Hematopoietic multipotent progenitor cell treated with erythropoietin and hydrocortisone succinate and interleukin-3 and kit ligand, for 4 days (in vitro differentiated cells): ENCODE results near the gene UGT2B17.
"Not testable (repeated sequence)": the region's sequence is repeated elsewhere in the genome, so short reads cannot be mapped to it uniquely, and the experiment has no call there.

Experiments
- DNase-seq: peaks from one replicate; pipeline ENCODE4 v3.0.0-alpha.2; 2015

The UGT2B17 gene

DNA sequence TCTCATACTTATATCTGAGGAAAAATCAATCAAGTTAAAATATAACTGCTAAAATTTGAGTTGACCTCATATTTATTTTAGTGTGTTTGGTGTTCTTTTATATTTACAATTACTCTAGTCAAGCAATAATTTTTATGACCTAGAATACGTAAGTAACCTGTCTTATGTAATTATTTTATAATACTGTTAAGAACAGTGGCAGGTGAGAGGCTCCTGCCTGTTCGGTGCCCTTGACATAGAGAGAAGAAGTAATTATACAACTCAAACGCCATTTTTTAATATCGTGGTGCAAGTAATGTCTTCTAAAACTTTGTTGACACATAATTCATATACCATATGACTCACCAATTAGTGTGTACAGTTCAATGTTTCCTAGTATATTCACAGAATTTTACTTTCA is 7.6 kb downstream of the UGT2B17 start:
- DNase-seq: not testable (repeated sequence)

DNA sequence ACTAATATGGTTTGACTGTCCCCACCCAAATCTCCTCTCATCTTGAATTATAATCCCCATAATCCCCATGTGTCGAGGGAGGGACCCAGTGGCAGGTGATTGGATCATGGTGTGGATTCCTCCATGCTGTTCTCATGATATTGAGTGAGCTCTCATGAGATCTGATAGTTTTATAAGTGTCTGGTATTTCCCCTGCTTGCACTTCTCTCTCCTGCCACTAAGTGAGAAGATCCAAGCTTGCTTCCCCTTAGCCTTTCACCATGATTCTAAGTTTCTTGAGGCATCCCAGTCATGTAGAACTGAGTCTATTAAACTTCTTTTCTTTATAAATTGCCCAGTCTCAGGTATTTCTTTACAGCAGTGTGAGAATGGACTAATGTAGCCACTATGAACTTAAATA is 9.8 kb downstream of the UGT2B17 start:
- DNase-seq: not testable (repeated sequence)

DNA sequence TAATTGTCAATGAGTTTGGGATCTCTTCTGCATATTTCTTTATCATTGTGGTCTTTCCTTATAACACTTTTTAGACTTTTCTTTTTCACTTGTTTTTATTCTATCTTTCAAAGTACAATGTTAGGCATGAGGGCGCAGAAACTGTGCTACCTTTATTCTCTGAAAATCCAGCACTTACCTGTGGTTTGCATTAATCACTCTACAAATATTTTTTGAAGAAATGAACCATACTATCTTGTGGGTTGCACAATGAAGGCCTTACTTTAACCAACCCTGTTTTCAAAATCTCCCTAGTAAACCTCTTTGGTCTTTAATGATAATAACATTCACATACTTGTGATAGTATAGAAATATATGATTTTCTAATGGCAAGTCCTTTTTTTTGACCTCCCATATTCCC is 11.0 kb downstream of the UGT2B17 start:
- DNase-seq: not testable (repeated sequence)

DNA sequence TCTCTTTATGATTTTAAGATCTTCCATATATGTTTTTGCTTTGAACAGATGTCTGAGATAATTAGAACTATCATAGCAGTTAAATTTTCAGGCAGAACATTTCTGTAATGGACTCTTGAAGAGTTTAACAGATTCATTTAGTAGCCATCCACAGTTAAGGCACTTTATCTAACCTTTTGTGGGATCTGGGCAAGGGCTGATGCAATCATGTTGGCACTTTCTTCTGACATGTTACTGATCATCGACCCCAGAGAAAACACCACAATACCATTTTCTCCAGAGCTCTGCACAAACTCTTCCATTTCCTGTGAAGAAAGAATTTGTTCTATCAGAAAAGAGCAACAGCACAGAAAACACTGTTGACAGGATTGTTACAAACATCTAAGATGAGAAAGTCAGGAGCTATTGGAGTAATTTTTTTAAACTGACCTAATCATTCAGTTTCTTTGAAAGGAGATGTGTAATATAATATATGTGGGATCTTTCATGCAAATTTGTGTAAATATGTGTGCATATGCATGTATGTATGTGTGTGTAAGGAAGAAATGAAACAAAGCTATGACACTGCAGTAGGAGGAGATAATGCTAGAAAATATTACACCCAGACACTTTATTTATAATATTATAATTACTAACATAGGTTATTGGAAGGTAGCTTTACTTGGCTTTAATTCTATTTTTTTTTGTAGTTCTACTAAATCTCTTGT is 15.6 kb downstream of the UGT2B17 start:
- DNase-seq: not testable (repeated sequence)

DNA sequence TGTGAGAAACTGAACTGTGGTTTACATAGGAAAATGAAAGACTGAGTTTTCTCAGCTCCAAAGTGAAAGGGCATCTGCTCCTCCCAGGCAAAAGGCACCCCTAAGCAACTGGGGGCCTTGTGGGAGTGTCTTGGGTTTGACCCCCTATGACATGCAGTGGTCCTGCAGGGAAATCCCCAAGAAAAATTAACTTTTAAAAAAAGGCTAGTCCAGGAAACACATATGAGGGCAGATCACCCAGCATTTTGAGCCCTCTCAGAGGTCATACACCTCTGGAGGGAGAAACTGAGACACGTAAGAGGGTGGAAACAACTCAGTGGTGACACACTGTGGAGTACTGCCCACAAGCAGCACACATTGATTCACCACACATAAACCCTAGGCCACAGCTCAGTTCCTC is 22.3 kb downstream of the UGT2B17 start:
- not testable (repeated sequence) for DNase-seq

DNA sequence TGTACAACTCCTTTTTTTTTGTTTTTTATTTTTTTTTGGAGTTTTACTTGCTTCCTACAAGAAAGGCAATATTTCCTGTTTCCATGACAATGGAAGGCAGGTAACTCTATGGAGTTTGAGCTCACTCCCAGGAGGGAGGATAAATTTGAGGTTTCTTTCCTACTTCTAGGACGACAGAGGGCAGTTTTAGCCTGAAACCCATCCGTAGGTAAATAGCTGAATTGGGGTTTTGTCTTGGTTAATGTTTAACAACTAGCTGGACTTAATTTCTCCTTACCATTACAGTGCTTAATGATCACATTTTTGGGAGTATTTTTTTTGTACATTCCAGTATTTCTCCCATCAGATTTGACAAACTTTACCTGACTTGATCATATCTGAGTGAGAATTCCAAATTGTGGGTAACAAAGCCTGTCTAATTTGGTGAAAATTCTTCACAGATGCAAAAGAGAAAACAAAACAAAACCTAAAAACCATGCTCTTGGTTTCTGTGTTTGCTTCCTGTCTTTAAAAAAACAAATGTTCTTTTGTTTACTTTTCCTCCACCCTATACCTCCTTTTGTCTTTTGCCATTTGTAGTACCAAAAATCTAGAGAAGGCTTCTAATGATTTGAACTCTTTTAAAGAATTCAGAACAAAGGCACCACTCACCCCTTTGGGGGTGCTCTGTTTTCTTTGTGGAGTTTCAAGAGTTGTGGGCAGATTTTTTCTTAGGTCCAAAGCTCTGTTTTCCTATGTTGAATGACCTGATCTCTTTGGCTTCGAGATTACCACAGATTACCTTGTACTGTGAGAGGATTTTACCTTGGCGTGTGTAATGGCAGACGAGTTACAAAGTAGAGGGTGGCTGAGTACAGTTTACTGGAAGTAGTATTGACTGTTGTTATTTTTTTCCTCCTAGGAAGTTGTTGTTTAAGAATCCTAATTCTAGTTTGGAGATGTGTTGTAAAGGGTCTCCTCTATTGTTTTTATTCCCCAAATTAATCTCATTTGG is 23.0 kb downstream of the UGT2B17 start:
- DNase-seq: not testable (repeated sequence)

DNA sequence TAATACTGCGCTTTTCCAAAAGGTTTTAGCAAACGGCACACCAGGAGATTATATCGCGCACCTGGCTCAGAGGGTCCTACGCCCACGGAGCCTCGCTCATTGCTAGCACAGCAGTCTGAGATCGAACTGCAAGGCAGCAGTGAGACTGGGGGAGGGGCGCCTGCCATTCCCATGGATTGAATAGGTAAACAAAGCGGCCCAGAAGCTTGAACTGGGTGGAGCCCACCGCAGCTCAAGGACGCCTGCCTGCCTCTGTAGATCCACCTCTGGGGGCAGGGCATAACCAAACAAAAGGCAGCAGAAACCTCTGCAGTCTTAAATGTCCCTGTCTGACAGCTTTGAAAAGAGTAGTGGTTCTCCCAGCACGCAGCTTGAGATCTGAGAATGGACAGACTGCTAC is 33.4 kb downstream of the UGT2B17 start:
- not testable (repeated sequence) for DNase-seq

DNA sequence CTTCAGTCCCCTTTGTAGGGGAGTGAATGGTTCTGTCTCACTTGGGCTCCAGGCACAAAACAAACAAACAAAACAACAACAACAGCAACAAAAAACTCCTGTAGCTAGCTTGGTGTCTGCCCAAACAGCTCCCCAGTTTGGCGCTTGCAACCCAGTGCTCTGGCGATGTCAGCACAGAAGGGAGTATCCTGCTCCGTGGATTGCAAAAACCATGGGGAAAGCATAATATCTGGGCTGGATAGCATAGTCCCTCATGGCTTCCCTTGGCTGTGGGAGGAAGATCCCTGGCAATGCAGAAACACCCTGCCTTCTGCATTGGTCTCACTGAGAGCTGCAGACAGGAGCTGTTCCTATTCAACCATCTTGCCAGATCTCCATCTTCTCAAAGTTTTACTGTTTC is 39.7 kb downstream of the UGT2B17 start:
- DNase-seq: no peak

DNA sequence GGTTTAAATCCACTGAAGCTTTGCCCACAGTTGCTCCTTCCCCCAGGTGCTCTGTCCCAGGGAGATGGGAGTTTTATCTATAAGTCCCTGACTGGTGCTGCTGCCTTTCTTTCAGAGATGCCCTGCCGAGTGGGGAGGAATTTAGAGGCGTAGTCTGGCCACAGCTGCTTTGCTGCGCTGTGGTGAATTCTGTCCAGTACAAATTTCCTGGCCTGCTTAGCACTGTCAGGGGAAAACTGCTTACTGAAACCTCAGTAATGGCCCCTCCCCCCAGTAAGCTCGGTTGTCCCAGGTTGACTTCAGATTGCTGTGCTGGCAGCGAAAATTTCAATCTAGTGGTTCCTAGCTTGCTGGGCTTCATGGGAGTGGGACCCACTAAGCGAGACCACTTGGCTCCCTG is 40.1 kb downstream of the UGT2B17 start:
- DNase-seq: no peak

DNA sequence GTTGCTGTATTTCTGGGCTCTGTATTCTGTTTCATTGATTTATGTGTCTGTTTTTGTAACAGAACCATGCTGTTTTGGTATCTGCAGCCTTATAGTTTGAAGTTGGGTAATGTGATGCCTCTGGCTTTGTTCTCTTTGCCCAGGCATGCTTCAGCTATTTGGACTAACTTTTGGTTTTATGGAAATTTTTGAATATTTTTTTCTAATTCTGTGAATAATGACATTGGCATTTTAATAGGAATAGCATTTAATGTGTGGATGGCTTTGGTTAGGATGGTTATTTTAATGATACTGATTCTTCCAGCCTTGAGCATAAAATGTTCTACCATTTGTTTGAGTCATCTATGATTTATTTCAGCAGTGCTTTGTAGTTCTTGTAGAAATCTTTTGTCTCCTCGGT is 53.9 kb downstream of the UGT2B17 start:
- not testable (repeated sequence) for DNase-seq

DNA sequence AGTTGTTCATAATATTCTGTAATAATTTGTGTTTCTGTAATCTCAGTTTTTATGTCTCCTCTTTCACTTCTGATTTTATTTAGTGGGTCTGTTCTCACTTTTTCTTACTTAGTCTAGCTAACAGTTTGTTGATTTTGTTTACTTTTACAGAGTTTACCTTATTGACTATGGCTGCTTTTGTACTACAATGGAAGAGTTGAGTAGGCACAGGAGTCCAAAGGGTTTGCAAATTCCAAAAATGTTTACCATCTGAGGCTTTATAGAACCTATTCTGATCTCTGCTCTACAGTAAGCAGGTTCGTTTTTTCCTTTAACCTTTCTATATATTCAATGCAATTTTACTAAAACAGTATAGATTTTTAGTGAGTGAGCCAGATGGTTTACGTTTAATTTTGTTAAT is 55.1 kb downstream of the UGT2B17 start:
- no peak for DNase-seq

DNA sequence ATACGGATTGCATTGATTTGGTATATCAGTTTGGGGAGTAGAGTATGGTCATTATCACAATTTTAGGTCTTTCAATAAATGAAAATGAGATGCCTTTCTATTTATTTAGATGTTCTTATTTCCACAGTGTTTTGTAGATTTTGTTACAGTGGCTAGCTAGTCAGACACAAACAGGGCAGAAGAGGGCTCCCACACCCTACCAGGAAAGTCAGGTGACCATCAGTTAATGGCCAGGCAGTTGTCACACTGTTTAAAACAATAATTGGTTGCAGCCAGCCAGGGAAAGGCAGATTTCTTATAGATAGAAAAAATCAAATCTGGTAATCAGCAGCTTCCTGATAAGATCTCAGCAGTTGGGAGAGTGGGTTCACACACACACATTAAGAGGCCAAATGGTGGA is 57.2 kb downstream of the UGT2B17 start:
- no peak for DNase-seq

DNA sequence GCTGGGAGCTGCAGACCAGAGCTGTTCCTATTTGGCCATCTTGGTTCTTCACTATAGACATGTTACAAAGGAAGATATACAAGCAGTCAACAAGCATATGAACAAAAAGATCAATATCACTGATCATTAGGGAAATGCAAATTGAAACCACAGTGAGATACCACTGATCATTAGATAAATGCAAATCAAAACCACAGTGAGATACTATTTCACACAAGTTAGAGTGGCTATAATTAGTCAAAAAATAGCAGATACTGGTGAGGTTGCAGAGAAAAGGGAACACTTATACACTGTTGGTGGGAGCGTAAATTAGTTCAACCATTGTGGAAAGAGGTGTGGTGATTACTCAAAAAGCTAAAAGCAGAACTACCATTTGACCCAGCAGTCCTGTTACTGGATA is 70.7 kb downstream of the UGT2B17 start:
- not testable (repeated sequence) for DNase-seq

DNA sequence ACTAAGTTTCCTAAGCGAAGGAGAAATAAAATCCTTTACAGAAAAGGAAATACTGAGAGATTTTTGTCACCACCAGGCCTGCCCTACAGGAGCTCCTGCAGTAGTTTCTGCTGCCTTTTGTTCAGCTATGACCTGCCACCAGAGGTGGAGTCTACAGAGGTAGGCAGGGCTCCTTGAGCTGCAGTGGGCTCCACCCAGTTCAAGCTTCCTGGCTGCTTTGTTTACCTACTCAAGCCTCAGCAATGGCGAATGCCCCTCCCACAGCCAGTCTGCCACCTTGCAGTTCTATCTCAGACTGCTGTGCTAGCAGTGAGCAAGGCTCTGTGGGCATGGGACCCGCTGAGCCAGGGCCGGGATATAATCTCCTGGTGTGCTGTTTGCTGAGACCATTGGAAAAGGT is 71.3 kb downstream of the UGT2B17 start:
- not testable (repeated sequence) for DNase-seq

DNA sequence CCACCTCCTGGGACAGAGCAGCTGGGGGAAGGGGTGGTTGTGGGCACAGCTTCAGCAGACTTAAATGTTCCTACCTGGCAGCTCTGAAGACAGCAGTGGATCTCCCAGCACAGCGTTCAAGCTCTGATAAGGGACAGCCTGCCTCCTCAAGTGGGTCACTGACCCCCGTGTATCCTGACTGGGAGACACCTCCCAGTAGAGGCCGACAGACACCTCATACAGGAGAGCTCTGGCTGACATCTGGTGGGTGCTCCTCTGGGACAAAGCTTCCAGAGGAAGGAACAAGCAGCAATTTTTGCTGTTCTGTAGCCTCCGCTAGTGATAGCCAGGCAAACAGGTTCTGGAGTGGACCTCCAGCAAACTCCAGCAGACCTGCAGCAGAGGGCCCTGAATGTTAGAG is 72.7 kb downstream of the UGT2B17 start:
- not testable (repeated sequence) for DNase-seq

DNA sequence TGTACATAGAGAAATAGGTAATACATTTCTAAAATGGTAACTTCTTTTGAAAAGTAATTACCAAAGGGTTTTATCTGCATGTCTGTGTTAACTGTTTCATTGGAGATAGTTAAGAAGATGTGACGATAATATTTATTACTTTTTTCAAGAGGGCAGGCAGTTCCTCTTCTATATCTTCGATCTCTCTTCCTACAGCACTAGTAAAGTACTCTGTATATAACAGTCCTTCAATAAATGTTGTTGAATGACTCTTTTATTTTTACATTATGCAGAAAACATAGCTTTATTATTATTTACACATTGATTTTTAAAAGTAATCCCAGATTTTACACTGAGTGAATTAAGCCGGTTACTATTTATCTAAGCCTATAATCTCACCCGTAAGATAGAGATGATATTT is 77.1 kb downstream of the UGT2B17 start:
- DNase-seq: peak; percentile 22

DNA sequence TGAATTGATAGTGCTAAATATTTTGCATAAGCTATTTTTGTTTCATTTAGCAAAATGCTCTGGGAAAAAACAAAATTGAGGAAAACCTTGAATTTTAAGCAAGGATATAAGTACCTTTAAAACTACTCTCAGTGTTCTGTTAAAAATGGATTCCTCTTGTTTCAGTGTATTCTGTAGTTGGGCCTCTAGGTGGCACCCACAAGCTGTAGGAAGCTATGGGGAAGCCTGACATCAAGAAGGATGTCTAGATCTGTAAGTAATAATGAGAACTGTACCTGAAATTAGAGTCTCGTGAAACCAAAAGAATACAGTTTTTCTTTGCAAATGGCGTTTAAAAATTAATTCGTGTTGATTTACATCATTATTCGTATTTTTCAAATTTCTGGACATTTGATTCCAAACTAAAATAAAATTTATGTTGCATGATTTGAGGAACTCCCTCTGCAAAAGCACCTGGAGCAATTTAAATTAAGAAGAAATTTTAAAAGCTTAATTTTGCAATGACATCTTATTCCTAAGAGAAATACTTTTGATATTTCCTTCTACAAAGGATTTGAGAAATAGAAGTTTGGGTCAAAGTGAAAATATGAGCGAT is 77.6 kb downstream of the UGT2B17 start:
- peak; percentile 87 for DNase-seq

DNA sequence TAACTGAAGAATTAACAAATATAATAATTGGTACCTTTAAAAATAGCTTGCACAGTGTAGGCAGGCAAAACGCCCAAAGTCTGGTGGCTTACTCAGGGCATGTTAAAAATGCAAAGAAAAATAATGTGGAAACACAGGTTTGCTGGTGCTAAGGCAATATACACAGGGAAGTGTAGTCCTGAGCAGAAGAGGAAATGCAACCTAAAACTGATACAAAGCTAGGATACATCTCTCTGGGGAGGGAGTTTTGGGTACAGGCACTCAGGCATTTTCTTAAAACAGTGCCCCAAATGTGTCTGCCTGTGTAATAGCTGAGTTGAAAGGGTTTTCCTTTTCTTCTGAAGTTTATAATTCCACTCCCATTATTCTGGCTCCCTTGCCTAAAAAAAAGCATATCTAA is 81.4 kb downstream of the UGT2B17 start:
- DNase-seq: no peak

DNA sequence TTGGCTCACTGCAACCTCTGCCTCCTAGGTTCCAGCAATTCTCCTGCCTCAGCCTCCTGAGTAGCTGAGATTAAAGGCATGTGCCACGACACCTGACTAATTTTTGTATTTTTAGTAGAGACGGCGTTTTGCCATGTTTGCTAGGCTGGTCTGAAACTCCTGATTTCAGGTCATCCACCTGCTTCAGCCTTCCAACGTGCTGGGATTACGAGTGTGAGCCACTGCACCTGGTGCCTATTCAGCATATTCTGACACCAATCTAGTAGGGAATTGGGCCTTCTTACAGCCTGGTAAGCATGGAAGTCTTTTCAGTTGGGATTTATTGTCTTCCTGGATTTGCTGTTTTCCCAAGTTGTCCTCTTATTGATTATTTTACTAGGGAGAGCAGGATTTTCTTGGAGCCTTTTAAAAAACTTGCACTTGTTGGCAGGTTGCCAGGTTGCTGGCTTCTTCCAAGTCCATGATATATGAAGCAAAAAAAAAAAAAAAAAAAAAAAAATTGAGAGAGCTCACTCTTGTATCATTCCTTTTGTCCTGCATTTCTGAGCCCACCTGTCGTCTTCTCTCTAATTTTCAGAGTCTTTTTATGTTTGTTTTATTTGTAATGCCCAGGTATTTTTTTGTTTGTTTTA is 85.2 kb downstream of the UGT2B17 start:
- peak; percentile 7 for DNase-seq

DNA sequence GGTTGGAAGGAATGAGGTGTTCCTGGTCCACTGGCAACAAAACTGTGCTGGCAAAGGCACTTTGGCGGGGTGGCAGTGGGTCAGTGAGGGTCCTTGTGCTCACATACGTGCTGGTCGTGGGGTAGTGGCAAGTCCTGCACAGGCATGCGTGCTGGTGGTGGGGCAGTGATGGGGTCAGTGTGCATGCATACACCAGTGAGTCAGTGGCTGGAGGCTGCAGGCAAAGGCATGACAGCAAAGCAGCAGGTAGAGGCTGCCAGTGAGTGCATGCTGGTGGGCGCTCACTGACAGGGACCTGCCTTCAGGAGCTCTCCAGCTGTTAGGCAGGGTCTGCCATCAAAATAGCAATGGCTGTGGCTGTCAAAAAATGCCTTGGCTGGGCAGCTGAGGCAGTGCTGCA is 86.8 kb downstream of the UGT2B17 start:
- DNase-seq: no peak
